HG03097 (cell line): ENCODE results near the gene TMEM267.
"Not testable (repeated sequence)": the region's sequence is repeated elsewhere in the genome, so short reads cannot be mapped to it uniquely, and the experiment has no call there.

Experiments used
- ATAC-seq: cut with Tn5 transposase; IDR thresholded peaks from one replicate; pipeline ENCODE4 v1.9.1; 2021; ENCODE audit not compliant: unreplicated experiment, low FRiP score

Gene TMEM267

GRCh38 chr5:43411495-43411894 lies 72.2 kb downstream of the TMEM267 start:
- no peak for ATAC-seq

GRCh38 chr5:43410414-43410813 lies 73.3 kb downstream of the TMEM267 start:
- ATAC-seq = no peak

- no peak for ATAC-seq
Observed at GRCh38 chr5:43409809-43410271, 73.8 kb downstream of the TMEM267 start.

GRCh38 chr5:43402524-43403066 lies 81.1 kb downstream of the TMEM267 start:
- not testable (repeated sequence) for ATAC-seq

- ATAC-seq = no peak
Observed at GRCh38 chr5:43401827-43402226, 81.8 kb downstream of the TMEM267 start.

GRCh38 chr5:43400082-43400481 lies 83.6 kb downstream of the TMEM267 start:
- no peak for ATAC-seq

- peak; percentile 97 for ATAC-seq
Observed at GRCh38 chr5:43396762-43397304, 86.8 kb downstream of the TMEM267 start.
